ENCODE measurements around the gene ABI3BP.

The ABI3BP gene

DNA sequence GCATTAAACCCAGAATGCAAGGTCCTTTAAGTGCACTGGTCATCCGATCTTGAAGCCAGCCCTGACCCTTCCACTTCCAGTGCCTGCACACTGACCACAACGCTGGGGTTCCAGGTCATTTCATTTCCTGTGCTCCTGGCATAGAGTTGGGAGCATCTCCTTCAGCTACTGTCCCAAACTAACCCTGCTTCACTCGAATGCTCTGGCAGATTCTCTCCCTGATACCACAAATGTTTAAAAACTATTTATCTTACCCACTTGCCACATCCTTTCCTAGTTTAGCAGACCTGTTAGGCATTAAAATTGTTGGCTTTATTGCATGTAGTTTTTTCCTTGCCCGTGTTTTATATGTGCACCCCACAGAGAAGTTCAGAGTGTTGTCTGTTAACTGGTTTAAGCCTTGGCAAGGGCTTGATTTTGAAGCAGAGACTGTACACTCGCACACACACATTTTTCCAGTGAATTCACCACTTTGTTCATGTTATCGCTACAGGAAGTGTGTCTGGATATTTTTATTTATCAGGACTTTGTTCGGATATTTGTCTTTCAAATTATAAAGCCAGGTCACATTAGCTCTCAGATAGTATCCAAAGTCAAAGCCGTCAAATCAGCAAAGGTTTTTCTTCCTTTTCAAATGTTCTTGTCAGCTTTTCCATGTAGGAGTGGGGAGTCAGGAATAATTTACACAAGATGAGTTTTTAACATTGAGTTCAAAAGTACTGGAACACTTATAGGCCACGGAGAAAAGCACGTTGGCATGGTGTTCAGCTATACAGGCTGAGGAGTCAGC is 77.3 kb downstream of the ABI3BP start:
- H3K9me3 Mint-ChIP-seq = peaks cover 5% of the 10 kb centered on the region
- H3K27me3 Mint-ChIP-seq = peaks cover 19% of the 10 kb centered on the region
- no peaks in the 10 kb centered on the region for H3K36me3 Mint-ChIP-seq (ENCODE audit: insufficient read depth)
- H3K4me1 Mint-ChIP-seq = no peaks in the 10 kb centered on the region
- H3K4me3 Mint-ChIP-seq = no peak overlapping the region
- no peak for DNase-seq (ENCODE audit: low spot score in 2 of 2)
- ATAC-seq (replicated peaks; ENCODE audit: extremely low read depth, poor library complexity, severe bottlenecking) = no peak
- no peak overlapping the region for H3K27ac Mint-ChIP-seq (ENCODE audit: low read depth)

DNA sequence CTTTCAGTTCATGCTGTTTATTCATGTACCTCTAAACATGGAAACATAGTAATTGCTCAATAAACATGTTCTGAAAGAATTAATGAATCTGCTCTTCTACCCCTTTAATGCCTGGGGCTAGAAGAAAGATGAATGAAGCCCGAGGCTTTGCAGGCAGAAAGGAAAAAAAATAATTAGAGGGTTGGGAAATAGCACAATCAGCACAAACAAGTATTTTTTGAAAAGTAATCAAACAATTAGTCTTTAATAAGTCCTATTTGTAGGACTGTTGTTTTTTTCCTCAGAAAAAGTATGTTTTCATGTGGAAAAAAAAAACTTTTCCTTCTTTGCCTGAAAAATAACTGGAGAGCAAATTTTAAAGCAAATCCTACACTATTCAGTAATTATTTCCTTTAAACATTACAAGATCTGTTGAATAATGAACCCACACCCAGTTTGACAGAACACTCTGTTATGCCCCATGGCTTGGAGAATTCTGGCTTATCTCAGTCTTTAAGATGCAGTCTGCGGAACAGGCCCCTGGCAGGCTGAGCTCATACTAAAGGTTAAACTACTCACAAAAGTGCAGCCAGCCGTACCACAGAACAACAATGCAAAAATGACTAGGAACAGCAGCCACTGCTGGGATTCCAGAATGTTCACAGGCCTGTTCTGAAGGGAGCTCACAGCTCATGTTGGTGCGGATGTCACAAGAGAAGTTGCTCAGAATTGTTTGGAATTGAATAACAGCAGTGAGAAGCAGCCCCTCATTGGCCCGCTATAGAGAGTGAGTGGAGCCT is 79.2 kb downstream of the ABI3BP start:
- ATAC-seq (replicated peaks; ENCODE audit: extremely low read depth, poor library complexity, severe bottlenecking) (no peak), DNase-seq (ENCODE audit: low spot score in 2 of 2) (no peak)
- peaks cover 5% of the 10 kb centered on the region for H3K9me3 Mint-ChIP-seq
- no peaks in the 10 kb centered on the region for H3K4me1 Mint-ChIP-seq
- peaks cover 25% of the 10 kb centered on the region for H3K27me3 Mint-ChIP-seq
- H3K4me3 Mint-ChIP-seq = no peak overlapping the region
- no peak overlapping the region for H3K27ac Mint-ChIP-seq (ENCODE audit: low read depth)
- H3K36me3 Mint-ChIP-seq (ENCODE audit: insufficient read depth) = no peaks in the 10 kb centered on the region

DNA sequence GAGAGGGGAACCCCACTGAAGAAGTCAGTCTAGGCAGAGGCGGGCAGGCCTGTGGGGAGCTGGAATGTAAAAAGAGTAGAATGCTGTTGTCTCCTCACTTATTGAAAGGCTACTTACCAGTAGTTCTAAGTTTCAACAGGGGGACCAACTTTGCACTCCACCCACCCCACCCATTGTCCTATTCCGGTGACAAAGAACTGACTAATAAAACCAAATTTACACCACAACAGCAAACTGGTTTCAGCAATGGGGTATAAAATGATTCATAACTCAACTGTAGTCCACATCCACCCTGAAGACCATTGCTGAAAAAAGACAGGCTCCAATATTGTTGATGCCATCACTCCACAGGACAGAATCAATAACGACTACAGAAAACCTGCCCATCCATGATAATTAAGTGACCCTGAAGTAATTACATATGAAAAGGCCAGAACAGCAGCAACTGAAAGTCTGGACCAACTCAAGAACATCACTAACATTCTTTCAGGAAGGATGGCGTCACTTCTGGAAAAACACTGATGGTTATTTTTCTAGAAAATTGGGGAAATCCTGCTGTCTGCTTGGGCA is 80.2 kb downstream of the ABI3BP start:
- H3K36me3 Mint-ChIP-seq (ENCODE audit: insufficient read depth) = no peaks in the 10 kb centered on the region
- DNase-seq (ENCODE audit: low spot score in 2 of 2) (no peak), ATAC-seq (replicated peaks; ENCODE audit: extremely low read depth, poor library complexity, severe bottlenecking) (no peak)
- peaks cover 5% of the 10 kb centered on the region for H3K9me3 Mint-ChIP-seq
- H3K4me1 Mint-ChIP-seq = no peaks in the 10 kb centered on the region
- H3K4me3 Mint-ChIP-seq = no peak overlapping the region
- peaks cover 25% of the 10 kb centered on the region for H3K27me3 Mint-ChIP-seq
- no peak overlapping the region for H3K27ac Mint-ChIP-seq (ENCODE audit: low read depth)

DNA sequence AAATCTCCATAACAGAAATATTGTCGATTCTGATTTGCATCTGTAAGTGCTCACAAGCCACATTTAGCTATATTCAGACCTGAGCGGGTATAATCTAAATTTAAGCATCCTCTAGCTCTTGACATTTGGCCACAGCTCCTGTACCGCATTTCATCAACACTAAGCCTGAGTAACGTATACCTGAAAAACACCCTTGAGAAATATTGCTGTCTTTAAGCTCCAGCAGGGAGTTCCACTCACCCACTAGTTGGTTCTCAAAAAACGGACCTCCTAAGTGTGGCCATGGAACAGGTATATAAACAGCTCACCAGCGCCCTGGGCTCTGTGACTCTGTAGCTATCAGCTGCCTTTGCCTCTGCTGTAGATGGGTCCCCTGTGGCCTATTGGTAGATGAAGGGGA is 80.7 kb downstream of the ABI3BP start:
- ATAC-seq (replicated peaks; ENCODE audit: extremely low read depth, poor library complexity, severe bottlenecking) (no peak), DNase-seq (ENCODE audit: low spot score in 2 of 2) (no peak)
- no peak overlapping the region for H3K27ac Mint-ChIP-seq (ENCODE audit: low read depth)
- H3K36me3 Mint-ChIP-seq (ENCODE audit: insufficient read depth) = no peaks in the 10 kb centered on the region
- peaks cover 5% of the 10 kb centered on the region for H3K9me3 Mint-ChIP-seq
- no peaks in the 10 kb centered on the region for H3K4me1 Mint-ChIP-seq
- peaks cover 25% of the 10 kb centered on the region for H3K27me3 Mint-ChIP-seq
- no peak overlapping the region for H3K4me3 Mint-ChIP-seq

DNA sequence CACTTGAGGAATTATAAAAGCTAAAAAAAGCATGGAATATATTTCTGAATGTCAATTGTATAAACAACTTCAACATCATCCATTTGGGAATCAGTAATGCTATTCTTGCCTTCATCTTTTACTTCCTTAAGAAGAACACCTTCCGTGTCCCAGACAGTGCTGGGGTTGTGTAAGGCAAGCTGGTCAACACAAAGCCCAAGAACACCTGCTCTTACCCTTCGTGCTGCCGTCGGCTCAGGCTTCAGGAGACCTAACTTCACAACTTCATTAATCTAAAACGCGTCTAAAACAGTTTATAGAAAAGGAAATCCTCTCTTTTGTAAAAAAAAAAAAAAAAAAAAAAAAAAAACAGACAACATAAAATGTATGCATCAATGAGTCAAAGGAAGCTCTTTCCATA is 81.3 kb downstream of the ABI3BP start:
- DNase-seq (ENCODE audit: low spot score in 2 of 2) = no peak
- Mint-ChIP-seq H3K4me3 (no peak overlapping the region), H3K27me3 (peaks cover 25% of the 10 kb centered on the region), H3K27ac (ENCODE audit: low read depth) (no peak overlapping the region), H3K4me1 (no peaks in the 10 kb centered on the region), H3K36me3 (ENCODE audit: insufficient read depth) (no peaks in the 10 kb centered on the region), H3K9me3 (peaks cover 5% of the 10 kb centered on the region)
- ATAC-seq (replicated peaks; ENCODE audit: extremely low read depth, poor library complexity, severe bottlenecking) = no peak

DNA sequence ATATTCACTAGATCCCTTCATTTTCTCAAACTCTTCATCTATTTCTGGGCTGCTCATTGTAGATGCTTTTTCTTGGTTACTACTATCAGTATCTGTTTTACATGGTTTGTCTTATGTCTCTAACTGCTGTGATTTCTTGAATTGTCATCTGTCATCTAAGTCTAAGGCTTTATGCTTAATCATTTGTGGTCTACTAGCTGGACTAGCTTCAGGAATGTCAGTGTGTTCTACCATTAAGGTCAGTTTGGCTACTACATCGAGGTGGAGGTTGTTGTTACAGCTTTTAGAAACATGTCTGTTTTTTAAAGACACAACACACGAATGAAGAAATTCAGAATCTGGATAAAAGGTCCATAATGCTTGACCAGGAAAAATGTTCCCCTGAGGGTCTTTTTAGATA is 82.2 kb downstream of the ABI3BP start:
- Mint-ChIP-seq H3K27me3 (peaks cover 23% of the 10 kb centered on the region), H3K27ac (ENCODE audit: low read depth) (no peak overlapping the region)
- no peak for ATAC-seq (replicated peaks; ENCODE audit: extremely low read depth, poor library complexity, severe bottlenecking)

DNA sequence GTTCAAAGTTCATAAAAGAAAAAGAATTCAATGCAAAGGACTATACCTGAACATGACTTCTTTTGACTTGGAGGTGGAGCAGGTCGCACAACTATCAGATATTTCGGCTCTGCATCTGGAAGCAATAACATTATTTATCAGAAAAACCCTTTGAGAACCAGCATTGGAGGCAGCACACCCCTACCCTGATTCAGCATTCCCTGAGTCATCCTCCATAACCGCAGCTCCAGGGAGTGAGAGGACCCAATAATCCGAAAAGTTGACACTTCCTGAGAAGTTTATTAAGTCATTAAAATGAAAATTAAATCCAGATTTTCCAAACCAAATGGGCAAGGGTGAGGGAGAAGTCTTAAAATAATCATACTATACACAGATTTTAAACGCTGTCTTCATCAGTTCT is 90.6 kb downstream of the ABI3BP start:
- DNase-seq (ENCODE audit: low spot score in 2 of 2) (no peak), ATAC-seq (replicated peaks; ENCODE audit: extremely low read depth, poor library complexity, severe bottlenecking) (no peak)
- no peak overlapping the region for H3K27ac Mint-ChIP-seq (ENCODE audit: low read depth)
- H3K4me1 Mint-ChIP-seq = peaks cover 4% of the 10 kb centered on the region
- peaks cover 13% of the 10 kb centered on the region for H3K27me3 Mint-ChIP-seq
- peaks cover 6% of the 10 kb centered on the region for H3K9me3 Mint-ChIP-seq
- no peak overlapping the region for H3K4me3 Mint-ChIP-seq
- H3K36me3 Mint-ChIP-seq (ENCODE audit: insufficient read depth) = no peaks in the 10 kb centered on the region

More for the DNA sequence above, 82.2 kb downstream of the ABI3BP start:
- Mint-ChIP-seq H3K9me3 (peaks cover 5% of the 10 kb centered on the region), H3K4me3 (no peak overlapping the region), H3K4me1 (no peaks in the 10 kb centered on the region), H3K36me3 (ENCODE audit: insufficient read depth) (no peaks in the 10 kb centered on the region)
- no peak for DNase-seq (ENCODE audit: low spot score in 2 of 2)

DNA sequence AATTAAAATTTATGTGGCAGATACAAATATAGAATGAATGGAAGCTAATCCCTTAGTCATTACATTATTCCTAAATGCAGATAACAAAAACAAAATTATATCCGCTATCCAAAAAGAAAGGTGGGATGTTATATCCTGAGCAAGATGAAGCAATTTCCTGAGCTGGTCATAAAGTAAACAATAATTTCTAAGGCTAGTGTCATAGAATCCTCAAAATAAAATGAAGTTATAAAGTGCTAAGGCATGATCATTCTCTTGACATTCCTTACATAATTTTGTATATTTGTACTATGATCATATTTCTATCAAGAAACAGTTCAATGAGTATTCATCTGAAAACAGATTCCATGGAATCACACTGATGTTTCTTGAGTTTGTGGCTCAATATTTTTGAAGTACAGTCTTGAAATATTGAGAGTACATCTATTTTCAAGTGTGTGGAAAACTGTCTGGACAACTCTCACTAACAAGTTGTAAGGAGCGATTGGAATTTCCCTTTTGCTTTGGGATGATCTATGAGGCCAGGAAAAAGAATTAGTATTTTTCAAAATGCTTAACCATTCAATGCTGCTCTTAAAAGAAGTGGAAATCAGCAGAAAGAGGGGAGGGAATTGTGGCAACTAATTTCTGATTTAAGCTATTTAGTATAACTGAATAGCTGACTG is 92.4 kb downstream of the ABI3BP start:
- H3K9me3 Mint-ChIP-seq = peaks cover 6% of the 10 kb centered on the region
- ATAC-seq (replicated peaks; ENCODE audit: extremely low read depth, poor library complexity, severe bottlenecking) (no peak), DNase-seq (ENCODE audit: low spot score in 2 of 2) (no peak)
- H3K27me3 Mint-ChIP-seq = peaks cover 13% of the 10 kb centered on the region
- H3K27ac Mint-ChIP-seq (ENCODE audit: low read depth) = no peak overlapping the region
- no peak overlapping the region for H3K4me3 Mint-ChIP-seq
- H3K4me1 Mint-ChIP-seq = peaks cover 4% of the 10 kb centered on the region
- no peaks in the 10 kb centered on the region for H3K36me3 Mint-ChIP-seq (ENCODE audit: insufficient read depth)

DNA sequence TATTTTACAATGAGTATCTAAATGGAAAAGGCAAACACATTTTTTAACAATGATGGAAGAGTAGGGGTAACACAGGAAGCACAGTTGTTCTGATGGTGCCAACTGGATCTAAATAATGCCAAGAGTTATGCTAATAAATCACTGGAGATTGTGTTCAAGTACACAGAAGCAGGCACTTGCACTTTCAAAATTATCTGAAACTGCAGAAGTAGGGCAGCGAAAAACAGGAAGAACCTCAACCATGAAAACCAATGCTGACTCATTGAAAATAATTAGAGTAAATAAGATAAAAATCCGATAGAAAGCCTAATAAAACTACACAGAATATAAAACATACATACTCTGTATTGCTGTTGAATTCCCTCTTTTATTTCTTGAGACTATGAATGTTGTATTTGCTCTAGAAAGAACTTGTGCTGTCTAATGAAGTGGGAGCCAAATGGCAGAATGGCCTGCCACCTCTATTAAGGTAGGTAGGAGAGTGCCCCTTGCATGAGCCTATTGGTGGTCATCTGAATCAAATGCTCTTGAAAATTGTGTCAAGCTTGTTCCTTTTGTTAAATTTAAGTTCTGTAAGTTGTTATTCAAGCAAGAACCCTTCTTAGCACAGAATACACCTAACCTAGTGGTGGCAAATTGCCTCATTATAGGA is 93.7 kb downstream of the ABI3BP start:
- DNase-seq (ENCODE audit: low spot score in 2 of 2) (no peak), ATAC-seq (replicated peaks; ENCODE audit: extremely low read depth, poor library complexity, severe bottlenecking) (no peak)
- H3K27me3 Mint-ChIP-seq = peaks cover 13% of the 10 kb centered on the region
- H3K36me3 Mint-ChIP-seq (ENCODE audit: insufficient read depth) = no peaks in the 10 kb centered on the region
- H3K9me3 Mint-ChIP-seq = peaks cover 6% of the 10 kb centered on the region
- H3K4me3 Mint-ChIP-seq = no peak overlapping the region
- H3K27ac Mint-ChIP-seq (ENCODE audit: low read depth) = no peak overlapping the region
- H3K4me1 Mint-ChIP-seq = peaks cover 4% of the 10 kb centered on the region

DNA sequence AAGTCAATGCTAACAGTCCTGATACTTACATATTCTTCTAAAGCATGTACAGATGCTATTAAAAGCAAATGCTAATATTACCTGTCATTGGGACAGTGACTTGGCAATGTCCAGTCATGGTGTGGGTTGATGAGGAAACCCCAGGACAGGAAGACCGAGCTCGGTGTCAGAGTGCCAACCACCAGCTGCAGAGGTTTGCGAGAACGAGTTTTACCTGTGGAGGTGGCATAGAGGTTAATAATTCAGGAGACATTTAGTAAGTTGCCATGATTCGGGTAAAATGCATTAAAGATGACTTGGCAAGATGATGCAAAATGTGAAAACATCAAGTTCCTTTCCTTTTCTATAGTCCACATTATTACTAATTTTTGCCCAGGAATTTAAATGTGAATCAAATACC is 94.5 kb downstream of the ABI3BP start:
- DNase-seq (ENCODE audit: low spot score in 2 of 2) (no peak), ATAC-seq (replicated peaks; ENCODE audit: extremely low read depth, poor library complexity, severe bottlenecking) (no peak)
- no peaks in the 10 kb centered on the region for H3K9me3 Mint-ChIP-seq
- H3K4me3 Mint-ChIP-seq = no peak overlapping the region
- peaks cover 13% of the 10 kb centered on the region for H3K27me3 Mint-ChIP-seq
- H3K27ac Mint-ChIP-seq (ENCODE audit: low read depth) = no peak overlapping the region
- peaks cover 4% of the 10 kb centered on the region for H3K4me1 Mint-ChIP-seq
- H3K36me3 Mint-ChIP-seq (ENCODE audit: insufficient read depth) = no peaks in the 10 kb centered on the region

DNA sequence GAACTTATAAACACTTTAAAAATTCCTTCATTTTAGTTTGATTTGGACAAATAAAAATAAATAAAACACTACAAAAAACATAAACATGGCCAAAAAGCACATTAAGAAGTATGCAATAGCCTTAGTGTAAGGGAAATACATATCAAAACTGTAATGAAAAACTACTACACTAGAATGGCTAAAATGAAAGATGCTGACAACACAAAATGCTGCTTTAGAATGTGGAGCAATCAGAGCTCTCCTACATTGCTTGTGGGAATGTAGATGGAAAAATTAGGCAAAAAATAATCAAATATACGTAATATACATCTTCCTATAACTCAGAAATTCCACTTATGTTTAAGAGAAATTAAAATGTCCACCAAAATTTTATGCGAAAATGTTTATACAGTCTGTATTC is 96.2 kb downstream of the ABI3BP start:
- H3K27me3 Mint-ChIP-seq = peaks cover 17% of the 10 kb centered on the region
- no peak overlapping the region for H3K4me3 Mint-ChIP-seq
- no peak for ATAC-seq (replicated peaks; ENCODE audit: extremely low read depth, poor library complexity, severe bottlenecking)
- H3K27ac Mint-ChIP-seq (ENCODE audit: low read depth) = no peak overlapping the region
- DNase-seq (ENCODE audit: low spot score in 2 of 2) = no peak
- no peaks in the 10 kb centered on the region for H3K9me3 Mint-ChIP-seq
- no peaks in the 10 kb centered on the region for H3K36me3 Mint-ChIP-seq (ENCODE audit: insufficient read depth)
- H3K4me1 Mint-ChIP-seq = peaks cover 4% of the 10 kb centered on the region

DNA sequence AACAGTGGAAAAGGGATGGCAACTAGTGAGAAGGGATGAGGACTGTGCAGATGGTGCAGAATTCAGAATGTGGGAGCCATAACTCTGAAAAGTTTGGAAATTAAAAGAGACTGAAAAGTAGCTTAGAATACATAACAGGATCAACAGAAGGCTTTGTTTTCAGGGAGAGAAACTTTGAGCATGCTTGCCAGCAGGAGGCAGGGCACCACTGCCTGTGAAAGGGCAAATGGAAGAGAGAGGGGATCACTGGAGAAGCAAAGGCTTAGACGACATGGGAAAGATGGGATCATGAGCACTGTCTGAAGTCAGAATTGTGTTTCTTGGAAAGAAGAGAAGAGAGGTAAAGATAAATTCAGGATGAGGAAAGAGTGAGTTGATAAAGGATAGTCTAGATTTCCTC is 99.6 kb downstream of the ABI3BP start:
- Mint-ChIP-seq H3K4me3 (no peak overlapping the region), H3K4me1 (peaks cover 3% of the 10 kb centered on the region), H3K27me3 (peaks cover 22% of the 10 kb centered on the region), H3K9me3 (no peaks in the 10 kb centered on the region), H3K27ac (ENCODE audit: low read depth) (no peak overlapping the region), H3K36me3 (ENCODE audit: insufficient read depth) (no peaks in the 10 kb centered on the region)
- no peak for DNase-seq (ENCODE audit: low spot score in 2 of 2)
- ATAC-seq (replicated peaks; ENCODE audit: extremely low read depth, poor library complexity, severe bottlenecking) = no peak

All from central memory CD8-positive, alpha-beta T cell (primary cell).